Adipocyte (in vitro differentiated cells): ENCODE measurements around the gene COL23A1.

Experiments
- DNase-seq: peaks from one replicate; pipeline ENCODE4 v3.0.0-alpha.2; 2015; ENCODE audit warnings: low read depth
- H3K27me3 ChIP-seq: replicated peaks from 2 replicates; pipeline ENCODE4 v1.7.0; 2013; ENCODE audit warnings: mild to moderate bottlenecking, low read length, moderate library complexity; ENCODE audit not compliant: control insufficient read depth, insufficient read depth
- H3K36me3 ChIP-seq: 2 replicates; pipeline ENCODE4 v1.7.0; 2013; ENCODE audit warnings: low read length, mild to moderate bottlenecking, moderate library complexity; ENCODE audit not compliant: control insufficient read depth, insufficient read depth, severe bottlenecking
- H3K4me1 ChIP-seq: 2 replicates; pipeline ENCODE4 v1.7.0; 2013; ENCODE audit warnings: mild to moderate bottlenecking, low read length, moderate library complexity; ENCODE audit not compliant: control insufficient read depth, insufficient read depth
- H3K4me3 ChIP-seq: 2 replicates; pipeline ENCODE4 v1.7.0; 2013; ENCODE audit warnings: mild to moderate bottlenecking, low read length, moderate library complexity
- H3K9ac ChIP-seq: 2 replicates; pipeline ENCODE4 v1.7.0; 2013; ENCODE audit warnings: mild to moderate bottlenecking, low read length, moderate library complexity
- H3K9me3 ChIP-seq: 2 replicates; pipeline ENCODE4 v1.7.0; 2013; ENCODE audit warnings: mild to moderate bottlenecking, low read length, moderate library complexity; ENCODE audit not compliant: control insufficient read depth

Gene COL23A1

GRCh38 chr5:178435321-178436238 lies 154.6 kb downstream of the COL23A1 start:
- Histone ChIP-seq H3K36me3 (no peaks in the 10 kb centered on the region), H3K9ac (no peak overlapping the region), H3K4me3 (no peak overlapping the region), H3K4me1 (no peaks in the 10 kb centered on the region), H3K9me3 (peaks cover 6% of the 10 kb centered on the region), H3K27me3 (peaks cover 35% of the 10 kb centered on the region)
- no peak for DNase-seq

- Histone ChIP-seq H3K36me3 (no peaks in the 10 kb centered on the region), H3K9ac (no peak overlapping the region), H3K27me3 (peaks cover 32% of the 10 kb centered on the region), H3K4me3 (no peak overlapping the region), H3K9me3 (peaks cover 6% of the 10 kb centered on the region), H3K4me1 (no peaks in the 10 kb centered on the region)
- no peak for DNase-seq
Observed at GRCh38 chr5:178434851-178435250, 155.3 kb downstream of the COL23A1 start.

GRCh38 chr5:178434016-178434761 lies 156.0 kb downstream of the COL23A1 start:
- no peaks in the 10 kb centered on the region for H3K4me1 ChIP-seq
- H3K9ac ChIP-seq, result no peak overlapping the region
- H3K36me3 ChIP-seq, result no peaks in the 10 kb centered on the region
- H3K27me3 ChIP-seq, result peaks cover 26% of the 10 kb centered on the region
- peaks cover 6% of the 10 kb centered on the region for H3K9me3 ChIP-seq
- DNase-seq, result no peak
- no peak overlapping the region for H3K4me3 ChIP-seq

- H3K36me3 ChIP-seq, result no peaks in the 10 kb centered on the region
- H3K27me3 ChIP-seq, result peaks cover 21% of the 10 kb centered on the region
- DNase-seq, result no peak
- H3K4me1 ChIP-seq, result no peaks in the 10 kb centered on the region
- H3K9ac ChIP-seq, result no peak overlapping the region
- no peak overlapping the region for H3K4me3 ChIP-seq
- peaks cover 6% of the 10 kb centered on the region for H3K9me3 ChIP-seq
Observed at GRCh38 chr5:178433273-178433775, 156.9 kb downstream of the COL23A1 start.

GRCh38 chr5:178432421-178433272 lies 157.5 kb downstream of the COL23A1 start:
- peaks cover 19% of the 10 kb centered on the region for H3K27me3 ChIP-seq
- no peak for DNase-seq
- H3K9me3 ChIP-seq, result peaks cover 6% of the 10 kb centered on the region
- no peak overlapping the region for H3K4me3 ChIP-seq
- H3K4me1 ChIP-seq, result no peaks in the 10 kb centered on the region
- no peak overlapping the region for H3K9ac ChIP-seq
- H3K36me3 ChIP-seq, result no peaks in the 10 kb centered on the region

GRCh38 chr5:178431782-178432165 lies 158.4 kb downstream of the COL23A1 start:
- H3K4me1 ChIP-seq, result no peaks in the 10 kb centered on the region
- peaks cover 15% of the 10 kb centered on the region for H3K27me3 ChIP-seq
- peaks cover 6% of the 10 kb centered on the region for H3K9me3 ChIP-seq
- no peaks in the 10 kb centered on the region for H3K36me3 ChIP-seq
- H3K4me3 ChIP-seq, result no peak overlapping the region
- no peak overlapping the region for H3K9ac ChIP-seq
- DNase-seq, result no peak

- H3K4me3 ChIP-seq, result no peak overlapping the region
- H3K4me1 ChIP-seq, result no peaks in the 10 kb centered on the region
- peaks cover 15% of the 10 kb centered on the region for H3K27me3 ChIP-seq
- no peaks in the 10 kb centered on the region for H3K36me3 ChIP-seq
- no peak overlapping the region for H3K9ac ChIP-seq
- H3K9me3 ChIP-seq, result peaks cover 6% of the 10 kb centered on the region
- DNase-seq, result no peak
Observed at GRCh38 chr5:178431063-178431781, 159.0 kb downstream of the COL23A1 start.

- peaks cover 7% of the 10 kb centered on the region for H3K27me3 ChIP-seq
- no peak for DNase-seq
- H3K36me3 ChIP-seq, result no peaks in the 10 kb centered on the region
- H3K4me1 ChIP-seq, result no peaks in the 10 kb centered on the region
- no peak overlapping the region for H3K4me3 ChIP-seq
- peaks cover 6% of the 10 kb centered on the region for H3K9me3 ChIP-seq
- no peak overlapping the region for H3K9ac ChIP-seq
Observed at GRCh38 chr5:178430186-178431062, 159.8 kb downstream of the COL23A1 start.

GRCh38 chr5:178429491-178430185 lies 160.6 kb downstream of the COL23A1 start:
- Histone ChIP-seq H3K9me3 (peaks cover 6% of the 10 kb centered on the region), H3K4me3 (no peak overlapping the region), H3K4me1 (no peaks in the 10 kb centered on the region), H3K27me3 (peaks cover 6% of the 10 kb centered on the region), H3K9ac (no peak overlapping the region), H3K36me3 (no peaks in the 10 kb centered on the region)
- DNase-seq, result no peak
